NT2/D1 (cell line): Measurements from ENCODE around the gene MEF2C.

Experiments
- YY1 ChIP-seq: IDR thresholded peaks from 2 replicates; pipeline ENCODE4 v1.6.1; 2011; ENCODE audit not compliant: insufficient read length, insufficient read depth
- ZNF274 ChIP-seq: IDR thresholded peaks from 2 replicates; pipeline ENCODE4 v1.6.1; 2011; ENCODE audit warnings: mild to moderate bottlenecking, low read depth, low read length

DNA sequence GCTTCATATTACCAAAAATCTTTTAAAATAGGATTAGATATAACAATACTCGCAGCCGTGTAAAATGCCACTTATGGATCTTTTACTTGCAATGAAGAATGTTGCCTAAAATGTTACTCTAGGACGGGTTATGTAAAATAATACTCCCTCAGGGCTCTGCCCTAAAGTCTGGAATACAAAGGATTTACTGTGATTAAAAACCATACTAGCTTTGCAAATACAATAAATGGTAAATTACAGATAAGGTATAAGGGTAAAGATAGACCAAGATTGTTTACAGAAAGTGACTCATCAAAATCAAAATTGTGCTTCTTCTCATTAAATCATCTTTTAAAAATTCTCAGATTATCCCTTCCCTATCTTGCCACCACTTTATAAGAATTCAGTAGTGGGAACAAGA, 163.6 kb downstream of the MEF2C start:
- no peak for TF ChIP-seq YY1
- no peak for TF ChIP-seq ZNF274
